Activated naive CD8-positive, alpha-beta T cell treated with anti-CD3 and anti-CD28 coated beads for 36 hours (primary cell): Measurements from ENCODE around the gene KCNQ1. TPM values are rescaled to one million over a fixed set of nuclear protein-coding genes. Genes with fewer than 3 reads are reported as not detected.

Experiments used
- DNase-seq: peaks from one replicate; pipeline ENCODE4 v3.0.0; 2021
- H3K27ac Mint-ChIP-seq: one replicate; pipeline ENCODE4 v1.8.0; 2022; ENCODE audit warnings: mild to moderate bottlenecking, moderate library complexity, mixed read lengths
- H3K27me3 Mint-ChIP-seq: one replicate; pipeline ENCODE4 v1.8.0; 2022; ENCODE audit warnings: mild to moderate bottlenecking, mixed read lengths
- H3K36me3 Mint-ChIP-seq: one replicate; pipeline ENCODE4 v1.8.0; 2021; ENCODE audit warnings: mild to moderate bottlenecking, mixed read lengths
- H3K4me1 Mint-ChIP-seq: one replicate; pipeline ENCODE4 v1.8.0; 2021; ENCODE audit warnings: mixed read lengths
- H3K4me3 Mint-ChIP-seq: one replicate; pipeline ENCODE4 v1.8.0; 2022; ENCODE audit warnings: mild to moderate bottlenecking, moderate library complexity, mixed read lengths
- H3K9me3 Mint-ChIP-seq: one replicate; pipeline ENCODE4 v1.8.0; 2022; ENCODE audit warnings: mixed read lengths
- total RNA-seq, 2 experiments: library from RNA; stranded (reverse); gene quantifications; one replicate each; pipeline ENCODE4 v1.2.3, GENCODE V29; 2021

KCNQ1 gene
- total RNA-seq, 2 experiments from 2014 or later, result 6.7 to 9.6 TPM

DNA sequence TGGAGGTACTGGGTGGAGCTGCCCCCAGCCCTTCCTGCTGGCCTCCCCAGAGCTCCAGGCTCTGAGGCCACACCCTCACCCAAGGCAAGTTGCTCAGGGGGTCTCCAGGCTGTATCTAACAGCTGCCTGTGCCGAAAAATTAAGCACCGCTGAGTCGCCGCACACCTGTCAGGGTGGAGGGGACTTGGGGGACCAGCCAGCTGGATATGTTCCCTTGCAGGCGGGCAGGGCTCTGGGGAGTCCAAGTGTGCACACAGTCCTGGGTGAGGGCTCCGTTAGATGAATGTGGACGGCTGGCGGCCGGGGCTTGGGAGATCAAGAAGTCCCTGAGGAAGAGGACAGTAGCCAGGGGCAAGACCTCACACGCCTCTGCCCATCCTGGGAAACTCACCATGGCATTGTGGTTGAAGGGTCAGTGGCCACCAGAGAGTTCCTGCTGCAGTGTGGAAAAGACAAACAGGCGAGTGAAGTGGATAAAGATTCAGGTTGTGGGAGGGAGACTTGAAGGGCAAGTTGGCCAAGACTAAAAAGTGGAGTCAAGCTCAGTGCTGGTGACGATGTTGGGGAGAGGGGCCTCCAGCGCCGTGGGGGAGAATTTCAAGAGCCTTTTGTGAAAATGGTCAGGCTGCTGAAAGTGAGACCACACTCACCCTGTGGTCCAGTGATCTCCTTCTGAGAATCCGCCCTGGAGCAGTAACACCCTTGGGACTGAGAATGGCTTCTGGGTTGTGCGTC lies 371.1 kb downstream of the KCNQ1 start:
- H3K27ac Mint-ChIP-seq, result no peak overlapping the region
- no peak for DNase-seq
- peaks cover 37% of the 10 kb centered on the region for H3K36me3 Mint-ChIP-seq
- H3K9me3 Mint-ChIP-seq, result peaks cover 15% of the 10 kb centered on the region
- H3K4me3 Mint-ChIP-seq, result no peak overlapping the region
- no peaks in the 10 kb centered on the region for H3K27me3 Mint-ChIP-seq
- peaks cover 15% of the 10 kb centered on the region for H3K4me1 Mint-ChIP-seq

- Mint-ChIP-seq H3K4me1 (peaks cover 15% of the 10 kb centered on the region), H3K27ac (no peak overlapping the region), H3K4me3 (no peak overlapping the region), H3K27me3 (no peaks in the 10 kb centered on the region), H3K36me3 (peaks cover 37% of the 10 kb centered on the region), H3K9me3 (peaks cover 15% of the 10 kb centered on the region)
- DNase-seq, result no peak
Measured at GRCh38 chr11:2816523-2816922, 371.7 kb downstream of the KCNQ1 start.

DNA sequence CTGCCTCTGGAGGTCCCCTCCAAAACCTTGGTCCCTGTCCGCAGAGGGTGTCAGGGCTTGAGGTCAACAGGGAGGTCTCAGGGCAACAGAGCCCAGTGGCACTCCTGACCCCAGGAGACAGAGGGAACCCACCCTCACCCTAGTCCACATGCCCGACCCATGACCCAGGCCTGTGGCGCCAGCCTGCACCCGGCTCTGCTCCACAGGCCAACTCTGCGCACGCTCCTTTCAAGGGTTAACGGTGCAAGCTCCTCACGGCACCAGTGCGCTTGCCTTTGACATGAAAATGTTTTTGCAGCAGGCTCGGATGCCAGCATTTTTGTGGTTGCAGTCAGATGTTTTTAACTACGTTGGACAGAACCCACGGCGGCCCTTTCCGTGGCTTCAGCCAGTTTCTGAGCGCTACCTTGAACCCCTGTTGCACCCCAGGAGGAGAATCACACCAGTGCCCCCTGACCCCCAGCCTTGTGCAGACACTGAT lies 372.2 kb downstream of the KCNQ1 start:
- Mint-ChIP-seq H3K4me1 (peaks cover 15% of the 10 kb centered on the region), H3K27ac (no peak overlapping the region), H3K36me3 (peaks cover 41% of the 10 kb centered on the region), H3K4me3 (no peak overlapping the region), H3K27me3 (no peaks in the 10 kb centered on the region), H3K9me3 (peaks cover 15% of the 10 kb centered on the region)
- no peak for DNase-seq

DNA sequence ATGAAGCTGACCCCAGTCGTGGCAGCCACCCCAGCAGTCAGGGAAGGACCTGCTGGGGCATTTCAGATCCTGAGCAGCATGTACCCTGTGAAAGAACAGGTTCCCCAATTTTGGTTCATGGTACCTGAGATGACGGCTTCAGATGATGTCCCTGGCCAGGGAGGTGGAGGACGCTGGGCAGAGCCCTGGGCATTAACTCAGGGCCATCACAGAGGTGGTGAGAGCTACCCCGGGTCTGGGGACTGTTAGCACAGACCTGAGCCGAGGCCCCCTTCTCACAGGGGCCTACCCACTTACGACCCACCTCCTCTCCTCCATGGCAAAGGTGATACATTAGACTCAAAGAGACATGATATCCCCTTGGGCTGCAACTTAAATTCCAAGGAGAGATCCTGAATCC lies 372.6 kb downstream of the KCNQ1 start:
- H3K27ac Mint-ChIP-seq, result no peak overlapping the region
- peaks cover 12% of the 10 kb centered on the region for H3K4me1 Mint-ChIP-seq
- no peak for DNase-seq
- no peaks in the 10 kb centered on the region for H3K27me3 Mint-ChIP-seq
- peaks cover 42% of the 10 kb centered on the region for H3K36me3 Mint-ChIP-seq
- H3K4me3 Mint-ChIP-seq, result no peak overlapping the region
- H3K9me3 Mint-ChIP-seq, result peaks cover 19% of the 10 kb centered on the region

- no peak overlapping the region for H3K27ac Mint-ChIP-seq
- H3K9me3 Mint-ChIP-seq, result peaks cover 25% of the 10 kb centered on the region
- H3K27me3 Mint-ChIP-seq, result no peaks in the 10 kb centered on the region
- H3K4me3 Mint-ChIP-seq, result no peak overlapping the region
- peaks cover 7% of the 10 kb centered on the region for H3K4me1 Mint-ChIP-seq
- DNase-seq, result no peak
- peaks cover 48% of the 10 kb centered on the region for H3K36me3 Mint-ChIP-seq
Measured at GRCh38 chr11:2818021-2818420, 373.2 kb downstream of the KCNQ1 start.

- peaks cover 4% of the 10 kb centered on the region for H3K4me1 Mint-ChIP-seq
- H3K36me3 Mint-ChIP-seq, result peaks cover 50% of the 10 kb centered on the region
- no peak overlapping the region for H3K4me3 Mint-ChIP-seq
- H3K27ac Mint-ChIP-seq, result no peak overlapping the region
- peaks cover 26% of the 10 kb centered on the region for H3K9me3 Mint-ChIP-seq
- H3K27me3 Mint-ChIP-seq, result no peaks in the 10 kb centered on the region
- DNase-seq, result no peak
Measured at GRCh38 chr11:2818503-2818902, 373.7 kb downstream of the KCNQ1 start.

DNA sequence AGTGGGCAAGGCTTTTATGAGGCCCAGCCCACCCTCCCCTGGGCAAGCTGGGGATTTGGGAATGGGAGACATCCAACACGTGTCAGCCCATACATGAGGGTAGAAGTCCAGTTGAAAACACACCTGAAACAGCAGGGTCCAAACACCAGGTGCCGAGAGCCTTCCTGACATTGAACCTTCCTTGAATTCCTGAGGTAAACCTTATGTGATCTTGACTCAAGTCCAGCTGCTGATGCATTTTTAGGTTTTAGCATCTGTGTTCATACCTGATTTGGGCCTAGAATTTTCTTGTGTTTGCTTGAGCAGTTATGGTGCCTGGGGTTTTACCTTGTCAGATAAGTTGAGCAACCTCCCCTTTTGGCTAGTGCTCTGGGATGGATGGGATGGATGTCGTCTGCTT lies 374.5 kb downstream of the KCNQ1 start:
- H3K4me3 Mint-ChIP-seq, result no peak overlapping the region
- H3K9me3 Mint-ChIP-seq, result peaks cover 26% of the 10 kb centered on the region
- no peak for DNase-seq
- peaks cover 44% of the 10 kb centered on the region for H3K36me3 Mint-ChIP-seq
- H3K27ac Mint-ChIP-seq, result no peak overlapping the region
- H3K4me1 Mint-ChIP-seq, result no peaks in the 10 kb centered on the region
- H3K27me3 Mint-ChIP-seq, result no peaks in the 10 kb centered on the region

DNA sequence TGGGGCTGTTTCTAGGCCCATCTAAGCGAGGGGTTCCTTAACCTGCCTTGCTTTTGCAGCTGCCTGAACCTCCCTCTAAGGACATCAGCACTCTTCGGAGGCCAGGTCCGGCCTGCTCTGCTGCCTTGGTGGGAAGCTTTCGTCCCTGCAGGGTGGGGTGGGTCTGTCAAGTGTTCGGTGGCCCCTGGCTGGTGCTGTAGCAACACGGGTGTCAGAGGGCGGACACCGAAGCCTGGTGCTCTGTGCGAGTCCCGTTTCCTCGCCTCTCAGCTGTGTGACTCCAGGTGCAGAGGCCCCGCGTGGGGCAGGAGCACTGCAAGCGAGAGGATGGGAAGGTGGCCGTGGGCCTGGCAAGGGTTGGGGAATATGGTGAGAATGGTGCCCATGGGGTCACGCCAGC lies 376.2 kb downstream of the KCNQ1 start:
- Mint-ChIP-seq H3K27ac (no peak overlapping the region), H3K36me3 (peaks cover 40% of the 10 kb centered on the region), H3K4me1 (no peaks in the 10 kb centered on the region), H3K27me3 (no peaks in the 10 kb centered on the region), H3K9me3 (peaks cover 24% of the 10 kb centered on the region), H3K4me3 (no peak overlapping the region)
- DNase-seq, result no peak

DNA sequence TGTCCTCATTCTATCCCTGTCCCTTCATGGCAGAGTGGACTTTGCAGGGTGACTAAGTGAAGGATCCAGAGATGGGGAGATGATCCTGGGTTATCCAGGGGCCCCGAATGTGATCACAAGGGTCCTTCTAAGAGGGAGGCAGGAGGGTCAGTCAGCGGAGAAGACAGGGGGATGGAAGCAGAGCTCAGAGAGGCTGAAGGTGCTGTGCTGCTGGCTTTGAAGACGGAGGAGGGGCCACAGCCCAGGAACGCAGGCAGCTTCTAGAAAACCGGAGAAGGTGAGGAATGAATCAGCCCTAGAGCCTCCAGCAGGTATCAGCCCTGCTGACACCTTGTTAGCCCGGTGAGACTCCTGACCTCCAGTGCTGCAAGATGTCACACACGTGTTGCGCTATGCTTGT lies 377.1 kb downstream of the KCNQ1 start:
- H3K27me3 Mint-ChIP-seq, result no peaks in the 10 kb centered on the region
- no peaks in the 10 kb centered on the region for H3K4me1 Mint-ChIP-seq
- peaks cover 35% of the 10 kb centered on the region for H3K36me3 Mint-ChIP-seq
- no peak overlapping the region for H3K4me3 Mint-ChIP-seq
- H3K27ac Mint-ChIP-seq, result no peak overlapping the region
- DNase-seq, result no peak
- H3K9me3 Mint-ChIP-seq, result peaks cover 23% of the 10 kb centered on the region

GRCh38 chr11:2824851-2825250 lies 380.0 kb downstream of the KCNQ1 start:
- peaks cover 36% of the 10 kb centered on the region for H3K36me3 Mint-ChIP-seq
- no peak overlapping the region for H3K27ac Mint-ChIP-seq
- H3K27me3 Mint-ChIP-seq, result no peaks in the 10 kb centered on the region
- no peaks in the 10 kb centered on the region for H3K4me1 Mint-ChIP-seq
- H3K9me3 Mint-ChIP-seq, result peaks cover 35% of the 10 kb centered on the region
- no peak overlapping the region for H3K4me3 Mint-ChIP-seq
- DNase-seq, result no peak

- H3K4me3 Mint-ChIP-seq, result no peak overlapping the region
- DNase-seq, result no peak
- no peaks in the 10 kb centered on the region for H3K4me1 Mint-ChIP-seq
- H3K27ac Mint-ChIP-seq, result no peak overlapping the region
- peaks cover 33% of the 10 kb centered on the region for H3K9me3 Mint-ChIP-seq
- H3K27me3 Mint-ChIP-seq, result no peaks in the 10 kb centered on the region
- peaks cover 36% of the 10 kb centered on the region for H3K36me3 Mint-ChIP-seq
Measured at GRCh38 chr11:2825261-2825888, 380.6 kb downstream of the KCNQ1 start.

GRCh38 chr11:2825889-2826678 lies 381.3 kb downstream of the KCNQ1 start:
- Mint-ChIP-seq H3K9me3 (peaks cover 33% of the 10 kb centered on the region), H3K36me3 (peaks cover 33% of the 10 kb centered on the region), H3K27me3 (no peaks in the 10 kb centered on the region), H3K4me3 (no peak overlapping the region), H3K4me1 (no peaks in the 10 kb centered on the region), H3K27ac (no peak overlapping the region)
- DNase-seq, result peak; percentile 27

DNA sequence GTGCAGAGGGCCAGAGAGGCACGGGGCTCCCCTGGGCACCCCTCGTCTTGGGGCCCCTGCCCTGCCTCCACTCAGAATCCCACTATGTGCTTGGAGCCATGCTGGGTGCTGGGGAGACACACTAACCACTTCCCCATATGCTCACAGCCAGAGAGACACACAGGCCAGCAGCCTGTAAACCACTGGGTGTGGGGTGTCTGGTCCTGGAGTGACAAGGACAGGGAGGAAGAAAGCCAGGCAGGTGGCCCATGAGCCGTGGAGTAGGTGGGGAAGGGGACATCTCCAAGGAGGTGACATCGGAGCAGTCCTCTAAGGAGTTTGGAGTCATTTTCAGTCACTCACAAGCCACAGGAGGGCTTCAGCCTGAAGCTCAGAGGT lies 381.9 kb downstream of the KCNQ1 start:
- Mint-ChIP-seq H3K4me3 (no peak overlapping the region), H3K9me3 (peaks cover 33% of the 10 kb centered on the region), H3K36me3 (peaks cover 32% of the 10 kb centered on the region), H3K27ac (no peak overlapping the region), H3K27me3 (no peaks in the 10 kb centered on the region), H3K4me1 (no peaks in the 10 kb centered on the region)
- no peak for DNase-seq

DNA sequence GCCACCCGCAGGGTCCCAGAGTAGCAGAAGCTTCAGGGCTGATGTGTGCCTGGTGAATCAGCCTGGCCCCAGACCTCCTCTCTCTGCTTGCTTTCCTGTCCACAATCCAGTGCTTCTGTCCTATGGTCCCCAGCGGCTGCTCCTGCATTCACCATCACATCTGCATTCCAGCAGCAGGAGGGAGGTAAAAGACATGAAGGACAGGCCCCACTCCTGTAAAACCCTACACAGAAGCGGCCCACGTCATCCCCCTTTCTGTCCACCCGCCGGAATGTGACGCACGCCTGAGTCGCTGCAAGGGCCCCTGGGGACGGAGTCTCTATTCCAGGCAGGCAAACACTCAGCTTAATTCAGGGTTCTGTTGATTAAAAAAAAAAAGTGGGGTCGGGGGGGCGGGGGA lies 382.4 kb downstream of the KCNQ1 start:
- H3K27ac Mint-ChIP-seq, result no peak overlapping the region
- no peaks in the 10 kb centered on the region for H3K4me1 Mint-ChIP-seq
- peaks cover 32% of the 10 kb centered on the region for H3K9me3 Mint-ChIP-seq
- H3K36me3 Mint-ChIP-seq, result peaks cover 29% of the 10 kb centered on the region
- no peak overlapping the region for H3K4me3 Mint-ChIP-seq
- H3K27me3 Mint-ChIP-seq, result no peaks in the 10 kb centered on the region
- DNase-seq, result no peak

- H3K4me3 Mint-ChIP-seq, result no peak overlapping the region
- no peak for DNase-seq
- no peaks in the 10 kb centered on the region for H3K27me3 Mint-ChIP-seq
- H3K36me3 Mint-ChIP-seq, result peaks cover 25% of the 10 kb centered on the region
- no peaks in the 10 kb centered on the region for H3K4me1 Mint-ChIP-seq
- H3K27ac Mint-ChIP-seq, result no peak overlapping the region
- peaks cover 26% of the 10 kb centered on the region for H3K9me3 Mint-ChIP-seq
Measured at GRCh38 chr11:2827792-2828191, 383.0 kb downstream of the KCNQ1 start.
